DND-41 (cell line): Measurements from ENCODE around the gene PKNOX1.

Experiments used
- EZH2 ChIP-seq: IDR thresholded peaks from 3 replicates; pipeline ENCODE4 v1.6.1; 2012; ENCODE audit warnings: borderline replicate concordance, low read depth, mild to moderate bottlenecking, moderate library complexity, low read length, inconsistent platforms; ENCODE audit not compliant: severe bottlenecking
- TF ChIP-seq, protein P1 (sequence below): IDR thresholded peaks from 2 replicates; pipeline ENCODE4 v1.5.1; 2012; ENCODE audit warnings: borderline replicate concordance, low read length, moderate library complexity, mild to moderate bottlenecking; ENCODE audit not compliant: poor library complexity, severe bottlenecking; ENCODE audit errors: extremely low read depth

DNA sequence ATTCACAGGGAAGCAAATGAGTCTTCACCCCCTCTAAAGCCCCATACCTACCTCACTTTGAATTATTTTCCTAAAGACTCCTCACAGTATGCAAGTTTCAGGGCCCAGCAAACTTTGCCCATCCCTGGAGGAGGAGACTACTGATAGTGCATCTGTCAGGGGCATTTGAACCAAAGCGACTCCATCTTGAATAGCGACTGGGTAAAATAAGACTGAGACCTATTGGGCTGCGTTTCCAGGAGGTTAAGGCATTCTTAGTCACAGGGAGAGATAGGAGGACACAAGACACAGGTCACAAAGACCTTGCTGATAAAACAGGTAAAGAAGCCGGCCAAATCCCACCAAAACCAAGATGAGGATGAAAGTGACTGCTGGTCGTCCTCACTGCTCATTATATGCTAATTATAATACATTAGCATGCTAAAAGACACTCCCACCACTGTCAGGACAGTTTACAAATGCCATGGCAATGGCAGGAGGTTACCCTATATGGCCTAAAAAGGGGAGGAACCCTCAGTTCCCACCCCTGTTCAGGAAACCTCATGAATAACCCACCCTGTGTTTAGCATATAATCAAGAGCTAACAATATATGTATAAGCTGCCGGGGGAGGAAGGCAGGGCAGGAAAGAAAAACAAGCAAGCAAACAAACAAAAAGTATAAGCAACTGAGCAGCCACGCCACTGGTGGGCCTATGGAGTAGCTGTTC lies 3.3 kb upstream of the PKNOX1 start:
- TF ChIP-seq, protein P1, sequence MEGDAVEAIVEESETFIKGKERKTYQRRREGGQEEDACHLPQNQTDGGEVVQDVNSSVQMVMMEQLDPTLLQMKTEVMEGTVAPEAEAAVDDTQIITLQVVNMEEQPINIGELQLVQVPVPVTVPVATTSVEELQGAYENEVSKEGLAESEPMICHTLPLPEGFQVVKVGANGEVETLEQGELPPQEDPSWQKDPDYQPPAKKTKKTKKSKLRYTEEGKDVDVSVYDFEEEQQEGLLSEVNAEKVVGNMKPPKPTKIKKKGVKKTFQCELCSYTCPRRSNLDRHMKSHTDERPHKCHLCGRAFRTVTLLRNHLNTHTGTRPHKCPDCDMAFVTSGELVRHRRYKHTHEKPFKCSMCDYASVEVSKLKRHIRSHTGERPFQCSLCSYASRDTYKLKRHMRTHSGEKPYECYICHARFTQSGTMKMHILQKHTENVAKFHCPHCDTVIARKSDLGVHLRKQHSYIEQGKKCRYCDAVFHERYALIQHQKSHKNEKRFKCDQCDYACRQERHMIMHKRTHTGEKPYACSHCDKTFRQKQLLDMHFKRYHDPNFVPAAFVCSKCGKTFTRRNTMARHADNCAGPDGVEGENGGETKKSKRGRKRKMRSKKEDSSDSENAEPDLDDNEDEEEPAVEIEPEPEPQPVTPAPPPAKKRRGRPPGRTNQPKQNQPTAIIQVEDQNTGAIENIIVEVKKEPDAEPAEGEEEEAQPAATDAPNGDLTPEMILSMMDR = no peak
- TF ChIP-seq EZH2 = no peak
